ENCODE measurements around the gene FADS3. TPM values are rescaled to one million over a fixed set of nuclear protein-coding genes. Genes with fewer than 3 reads are reported as not detected.
A peak's percentile ranks its signal among the peaks of the same experiment; 100 is the strongest.

FADS3 gene
- polyA plus RNA-seq, 1 donor: 9.1 TPM

- Histone ChIP-seq H3K27ac (ENCODE audit: low read length) (peak overlapping the region; percentile 65), H3K36me3 (ENCODE audit: control insufficient read depth, insufficient read depth, low read length) (peaks cover 33% of the 10 kb centered on the region), H3K4me1 (ENCODE audit: control insufficient read depth, insufficient read depth, low read length) (peaks cover 45% of the 10 kb centered on the region), H3K9me3 (ENCODE audit: control insufficient read depth, low read depth, low read length) (no peaks in the 10 kb centered on the region), H3K4me3 (ENCODE audit: low read length) (no peak overlapping the region), H3K27me3 (ENCODE audit: control insufficient read depth, insufficient read depth, low read length) (no peaks in the 10 kb centered on the region)
- no CpG with 5 or more reads among the region's 21 CpGs for WGBS (ENCODE audit: insufficient coverage, low lambda C conversion rate)
- DNase-seq: no peak
Measured at GRCh38 chr11:61907871-61908729, 16.8 kb upstream of the FADS3 start.

GRCh38 chr11:61907282-61907681, 15.9 kb upstream of the FADS3 start:
- H3K4me3 ChIP-seq (ENCODE audit: low read length): no peak overlapping the region
- no peak overlapping the region for H3K27ac ChIP-seq (ENCODE audit: low read length)
- peaks cover 45% of the 10 kb centered on the region for H3K4me1 ChIP-seq (ENCODE audit: control insufficient read depth, insufficient read depth, low read length)
- no peaks in the 10 kb centered on the region for H3K9me3 ChIP-seq (ENCODE audit: control insufficient read depth, low read depth, low read length)
- WGBS (ENCODE audit: insufficient coverage, low lambda C conversion rate): no CpG with 5 or more reads among the region's 19 CpGs
- no peak for DNase-seq
- H3K27me3 ChIP-seq (ENCODE audit: control insufficient read depth, insufficient read depth, low read length): no peaks in the 10 kb centered on the region
- peaks cover 39% of the 10 kb centered on the region for H3K36me3 ChIP-seq (ENCODE audit: control insufficient read depth, insufficient read depth, low read length)

- H3K4me1 ChIP-seq (ENCODE audit: control insufficient read depth, insufficient read depth, low read length): peaks cover 42% of the 10 kb centered on the region
- WGBS (ENCODE audit: insufficient coverage, low lambda C conversion rate): no CpG with 5 or more reads among the region's 14 CpGs
- no peak for DNase-seq
- H3K27ac ChIP-seq (ENCODE audit: low read length): no peak overlapping the region
- no peaks in the 10 kb centered on the region for H3K27me3 ChIP-seq (ENCODE audit: control insufficient read depth, insufficient read depth, low read length)
- no peak overlapping the region for H3K4me3 ChIP-seq (ENCODE audit: low read length)
- peaks cover 44% of the 10 kb centered on the region for H3K36me3 ChIP-seq (ENCODE audit: control insufficient read depth, insufficient read depth, low read length)
- H3K9me3 ChIP-seq (ENCODE audit: control insufficient read depth, low read depth, low read length): no peaks in the 10 kb centered on the region
Measured at GRCh38 chr11:61906522-61906909, 15.2 kb upstream of the FADS3 start.

GRCh38 chr11:61905801-61906521, 14.6 kb upstream of the FADS3 start:
- DNase-seq: no peak
- Histone ChIP-seq H3K36me3 (ENCODE audit: control insufficient read depth, insufficient read depth, low read length) (peaks cover 50% of the 10 kb centered on the region), H3K27ac (ENCODE audit: low read length) (no peak overlapping the region), H3K9me3 (ENCODE audit: control insufficient read depth, low read depth, low read length) (no peaks in the 10 kb centered on the region), H3K4me1 (ENCODE audit: control insufficient read depth, insufficient read depth, low read length) (peaks cover 42% of the 10 kb centered on the region), H3K27me3 (ENCODE audit: control insufficient read depth, insufficient read depth, low read length) (no peaks in the 10 kb centered on the region), H3K4me3 (ENCODE audit: low read length) (no peak overlapping the region)
- no CpG with 5 or more reads among the region's 14 CpGs for WGBS (ENCODE audit: insufficient coverage, low lambda C conversion rate)

- Histone ChIP-seq H3K9me3 (ENCODE audit: control insufficient read depth, low read depth, low read length) (no peaks in the 10 kb centered on the region), H3K27me3 (ENCODE audit: control insufficient read depth, insufficient read depth, low read length) (no peaks in the 10 kb centered on the region), H3K36me3 (ENCODE audit: control insufficient read depth, insufficient read depth, low read length) (peaks cover 55% of the 10 kb centered on the region), H3K4me1 (ENCODE audit: control insufficient read depth, insufficient read depth, low read length) (peaks cover 39% of the 10 kb centered on the region), H3K4me3 (ENCODE audit: low read length) (no peak overlapping the region), H3K27ac (ENCODE audit: low read length) (no peak overlapping the region)
- no CpG with 5 or more reads among the region's 13 CpGs for WGBS (ENCODE audit: insufficient coverage, low lambda C conversion rate)
- DNase-seq: no peak
Measured at GRCh38 chr11:61905067-61905696, 13.8 kb upstream of the FADS3 start.

GRCh38 chr11:61904539-61905048, 13.2 kb upstream of the FADS3 start:
- no CpG with 5 or more reads among the region's 19 CpGs for WGBS (ENCODE audit: insufficient coverage, low lambda C conversion rate)
- peak in 1 of 2 donors; percentile 76 for DNase-seq
- H3K4me1 ChIP-seq (ENCODE audit: control insufficient read depth, insufficient read depth, low read length): peaks cover 39% of the 10 kb centered on the region
- peak overlapping the region; percentile 15 for H3K4me3 ChIP-seq (ENCODE audit: low read length)
- H3K9me3 ChIP-seq (ENCODE audit: control insufficient read depth, low read depth, low read length): no peaks in the 10 kb centered on the region
- no peaks in the 10 kb centered on the region for H3K27me3 ChIP-seq (ENCODE audit: control insufficient read depth, insufficient read depth, low read length)
- no peak overlapping the region for H3K27ac ChIP-seq (ENCODE audit: low read length)
- H3K36me3 ChIP-seq (ENCODE audit: control insufficient read depth, insufficient read depth, low read length): peaks cover 61% of the 10 kb centered on the region

- H3K27ac ChIP-seq (ENCODE audit: low read length): no peak overlapping the region
- no peaks in the 10 kb centered on the region for H3K9me3 ChIP-seq (ENCODE audit: control insufficient read depth, low read depth, low read length)
- no peak for DNase-seq
- no peaks in the 10 kb centered on the region for H3K27me3 ChIP-seq (ENCODE audit: control insufficient read depth, insufficient read depth, low read length)
- H3K36me3 ChIP-seq (ENCODE audit: control insufficient read depth, insufficient read depth, low read length): peaks cover 68% of the 10 kb centered on the region
- no peak overlapping the region for H3K4me3 ChIP-seq (ENCODE audit: low read length)
- WGBS (ENCODE audit: insufficient coverage, low lambda C conversion rate): no CpG with 5 or more reads among the region's 3 CpGs
- peaks cover 34% of the 10 kb centered on the region for H3K4me1 ChIP-seq (ENCODE audit: control insufficient read depth, insufficient read depth, low read length)
Measured at GRCh38 chr11:61903845-61904244, 12.5 kb upstream of the FADS3 start.

GRCh38 chr11:61902313-61902712, 11.0 kb upstream of the FADS3 start:
- DNase-seq: no peak
- no CpG with 5 or more reads among the region's 11 CpGs for whole genome bisulfite sequencing (ENCODE audit: insufficient coverage, low lambda C conversion rate)
- no peaks in the 10 kb centered on the region for H3K9me3 ChIP-seq (ENCODE audit: control insufficient read depth, low read depth, low read length)
- no peak overlapping the region for H3K4me3 ChIP-seq (ENCODE audit: low read length)
- no peak overlapping the region for H3K27ac ChIP-seq (ENCODE audit: low read length)
- peaks cover 26% of the 10 kb centered on the region for H3K4me1 ChIP-seq (ENCODE audit: control insufficient read depth, insufficient read depth, low read length)
- no peaks in the 10 kb centered on the region for H3K27me3 ChIP-seq (ENCODE audit: control insufficient read depth, insufficient read depth, low read length)
- H3K36me3 ChIP-seq (ENCODE audit: control insufficient read depth, insufficient read depth, low read length): peaks cover 71% of the 10 kb centered on the region

- WGBS (ENCODE audit: insufficient coverage, low lambda C conversion rate): no CpG with 5 or more reads among the region's 10 CpGs
- DNase-seq: no peak
- peaks cover 69% of the 10 kb centered on the region for H3K36me3 ChIP-seq (ENCODE audit: control insufficient read depth, insufficient read depth, low read length)
- H3K4me3 ChIP-seq (ENCODE audit: low read length): no peak overlapping the region
- H3K27ac ChIP-seq (ENCODE audit: low read length): no peak overlapping the region
- H3K9me3 ChIP-seq (ENCODE audit: control insufficient read depth, low read depth, low read length): no peaks in the 10 kb centered on the region
- no peaks in the 10 kb centered on the region for H3K27me3 ChIP-seq (ENCODE audit: control insufficient read depth, insufficient read depth, low read length)
- peaks cover 26% of the 10 kb centered on the region for H3K4me1 ChIP-seq (ENCODE audit: control insufficient read depth, insufficient read depth, low read length)
Measured at GRCh38 chr11:61901397-61901796, 10.1 kb upstream of the FADS3 start.

GRCh38 chr11:61900251-61900650, 8.9 kb upstream of the FADS3 start:
- no peak overlapping the region for H3K4me3 ChIP-seq (ENCODE audit: low read length)
- peaks cover 62% of the 10 kb centered on the region for H3K36me3 ChIP-seq (ENCODE audit: control insufficient read depth, insufficient read depth, low read length)
- peaks cover 16% of the 10 kb centered on the region for H3K4me1 ChIP-seq (ENCODE audit: control insufficient read depth, insufficient read depth, low read length)
- H3K27me3 ChIP-seq (ENCODE audit: control insufficient read depth, insufficient read depth, low read length): no peaks in the 10 kb centered on the region
- WGBS (ENCODE audit: insufficient coverage, low lambda C conversion rate): no CpG with 5 or more reads among the region's 17 CpGs
- H3K27ac ChIP-seq (ENCODE audit: low read length): no peak overlapping the region
- no peak for DNase-seq
- no peaks in the 10 kb centered on the region for H3K9me3 ChIP-seq (ENCODE audit: control insufficient read depth, low read depth, low read length)

Data from large intestine (tissue), 3 donors.